Neuron (in vitro differentiated cells): Measurements from ENCODE around the gene FGD5.

Experiments
- H2AFZ ChIP-seq: one replicate; pipeline ENCODE4 v1.6.1; 2013; ENCODE audit warnings: low read depth, mild to moderate bottlenecking, inconsistent platforms, low read length, moderate library complexity
- H3K27me3 ChIP-seq: one replicate; pipeline ENCODE4 v1.6.1; 2013; ENCODE audit warnings: low read length; ENCODE audit not compliant: insufficient read depth
- H3K36me3 ChIP-seq: one replicate; pipeline ENCODE4 v1.6.1; 2013; ENCODE audit warnings: low read length; ENCODE audit not compliant: insufficient read depth
- H3K4me1 ChIP-seq: one replicate; pipeline ENCODE4 v1.6.1; 2013; ENCODE audit warnings: low read length; ENCODE audit not compliant: insufficient read depth
- H3K4me3 ChIP-seq: 2 replicates; pipeline ENCODE4 v1.5.1; 2013; ENCODE audit warnings: mild to moderate bottlenecking, low read length, moderate library complexity
- H3K9me3 ChIP-seq: one replicate; pipeline ENCODE4 v1.6.1; 2013; ENCODE audit warnings: low read length

FGD5 gene

GRCh38 chr3:14947100-14947885 lies 128.5 kb downstream of the FGD5 start, which contains the start of gene NR2C2:
Gene NR2C2 (plus strand): TSS chr3:14947583. CDS start chr3:15003915, 56,332 bp downstream.
- H3K4me1 ChIP-seq: peaks cover 24% of the 10 kb centered on the region
- H3K36me3 ChIP-seq: peaks cover 43% of the 10 kb centered on the region
- H2AFZ ChIP-seq: peak within 1 kb of the TSS; percentile 82
- H3K27me3 ChIP-seq: no peaks in the 10 kb centered on the region
- no peaks in the 10 kb centered on the region for H3K9me3 ChIP-seq
- peak within 1 kb of the TSS; percentile 99 for H3K4me3 ChIP-seq

- peak overlapping the region; percentile 99 for H3K4me3 ChIP-seq
- peaks cover 24% of the 10 kb centered on the region for H3K4me1 ChIP-seq
- H3K27me3 ChIP-seq: no peaks in the 10 kb centered on the region
- no peaks in the 10 kb centered on the region for H3K9me3 ChIP-seq
- H3K36me3 ChIP-seq: peaks cover 37% of the 10 kb centered on the region
- H2AFZ ChIP-seq: peak overlapping the region; percentile 64
These were observed 129.3 kb downstream of the FGD5 start for GRCh38 chr3:14947886-14948608.

- Histone ChIP-seq H2AFZ (peak overlapping the region; percentile 83), H3K9me3 (no peaks in the 10 kb centered on the region), H3K4me1 (peaks cover 24% of the 10 kb centered on the region), H3K36me3 (peaks cover 31% of the 10 kb centered on the region), H3K27me3 (no peaks in the 10 kb centered on the region), H3K4me3 (peak overlapping the region; percentile 73)
These were observed 129.9 kb downstream of the FGD5 start for GRCh38 chr3:14948609-14949038.

- no peaks in the 10 kb centered on the region for H3K9me3 ChIP-seq
- H3K36me3 ChIP-seq: peaks cover 26% of the 10 kb centered on the region
- peaks cover 24% of the 10 kb centered on the region for H3K4me1 ChIP-seq
- peak overlapping the region; percentile 73 for H3K4me3 ChIP-seq
- peak overlapping the region; percentile 83 for H2AFZ ChIP-seq
- H3K27me3 ChIP-seq: no peaks in the 10 kb centered on the region
These were observed 130.4 kb downstream of the FGD5 start for GRCh38 chr3:14949126-14949525.

- peaks cover 24% of the 10 kb centered on the region for H3K4me1 ChIP-seq
These were observed 131.5 kb downstream of the FGD5 start for GRCh38 chr3:14950274-14950673.

GRCh38 chr3:14957153-14957552 lies 138.4 kb downstream of the FGD5 start:
- H3K9me3 ChIP-seq: no peaks in the 10 kb centered on the region
- no peak overlapping the region for H3K4me3 ChIP-seq
- H3K4me1 ChIP-seq: no peaks in the 10 kb centered on the region
- peaks cover 13% of the 10 kb centered on the region for H3K36me3 ChIP-seq
- no peak overlapping the region for H2AFZ ChIP-seq
- no peaks in the 10 kb centered on the region for H3K27me3 ChIP-seq

More at GRCh38 chr3:14950274-14950673, 131.5 kb downstream of the FGD5 start:
- Histone ChIP-seq H3K27me3 (no peaks in the 10 kb centered on the region), H2AFZ (no peak overlapping the region), H3K4me3 (no peak overlapping the region), H3K9me3 (no peaks in the 10 kb centered on the region), H3K36me3 (peaks cover 15% of the 10 kb centered on the region)

GRCh38 chr3:14957925-14958324 lies 139.2 kb downstream of the FGD5 start:
- no peak overlapping the region for H2AFZ ChIP-seq
- H3K27me3 ChIP-seq: no peaks in the 10 kb centered on the region
- H3K36me3 ChIP-seq: peaks cover 13% of the 10 kb centered on the region
- H3K4me1 ChIP-seq: no peaks in the 10 kb centered on the region
- no peak overlapping the region for H3K4me3 ChIP-seq
- H3K9me3 ChIP-seq: no peaks in the 10 kb centered on the region

- Histone ChIP-seq H3K9me3 (no peaks in the 10 kb centered on the region), H3K4me1 (no peaks in the 10 kb centered on the region), H2AFZ (no peak overlapping the region), H3K4me3 (no peak overlapping the region), H3K36me3 (peaks cover 16% of the 10 kb centered on the region), H3K27me3 (no peaks in the 10 kb centered on the region)
These were observed 140.7 kb downstream of the FGD5 start for GRCh38 chr3:14959359-14959943.

- H3K9me3 ChIP-seq: no peaks in the 10 kb centered on the region
- H3K27me3 ChIP-seq: no peaks in the 10 kb centered on the region
- peaks cover 29% of the 10 kb centered on the region for H3K36me3 ChIP-seq
- no peaks in the 10 kb centered on the region for H3K4me1 ChIP-seq
- no peak overlapping the region for H2AFZ ChIP-seq
- H3K4me3 ChIP-seq: no peak overlapping the region
These were observed 144.0 kb downstream of the FGD5 start for GRCh38 chr3:14962762-14963161.

GRCh38 chr3:14967285-14967684 lies 148.5 kb downstream of the FGD5 start:
- Histone ChIP-seq H3K4me3 (no peak overlapping the region), H3K9me3 (no peaks in the 10 kb centered on the region), H2AFZ (no peak overlapping the region), H3K36me3 (peaks cover 27% of the 10 kb centered on the region), H3K4me1 (no peaks in the 10 kb centered on the region), H3K27me3 (no peaks in the 10 kb centered on the region)

GRCh38 chr3:14969671-14970070 lies 150.9 kb downstream of the FGD5 start:
- H3K4me1 ChIP-seq: no peaks in the 10 kb centered on the region
- peaks cover 38% of the 10 kb centered on the region for H3K36me3 ChIP-seq
- no peaks in the 10 kb centered on the region for H3K27me3 ChIP-seq
- H3K9me3 ChIP-seq: no peaks in the 10 kb centered on the region
- no peak overlapping the region for H2AFZ ChIP-seq
- H3K4me3 ChIP-seq: no peak overlapping the region

- Histone ChIP-seq H3K36me3 (peaks cover 24% of the 10 kb centered on the region), H3K4me1 (peaks cover 13% of the 10 kb centered on the region), H3K27me3 (no peaks in the 10 kb centered on the region), H3K4me3 (no peak overlapping the region), H3K9me3 (no peaks in the 10 kb centered on the region), H2AFZ (no peak overlapping the region)
These were observed 157.6 kb downstream of the FGD5 start for GRCh38 chr3:14976317-14976716.

- Histone ChIP-seq H2AFZ (no peak overlapping the region), H3K36me3 (peaks cover 4% of the 10 kb centered on the region), H3K27me3 (no peaks in the 10 kb centered on the region), H3K4me1 (peaks cover 13% of the 10 kb centered on the region), H3K4me3 (no peak overlapping the region), H3K9me3 (no peaks in the 10 kb centered on the region)
These were observed 161.9 kb downstream of the FGD5 start for GRCh38 chr3:14980689-14981088.
